Nephron progenitor cell (in vitro differentiated cells): Measurements from ENCODE around the gene MCTP2.

Source experiments
- DNase-seq: peaks from one replicate; pipeline ENCODE4 v3.0.0; 2021
- H3K27ac Mint-ChIP-seq: 2 replicates; pipeline ENCODE4 v1.8.0; 2021; ENCODE audit warnings: mild to moderate bottlenecking, moderate library complexity, mixed read lengths
- H3K27me3 Mint-ChIP-seq: 2 replicates; pipeline ENCODE4 v1.8.0; 2021; ENCODE audit warnings: mild to moderate bottlenecking, low read depth, mixed read lengths; ENCODE audit not compliant: poor library complexity
- H3K36me3 Mint-ChIP-seq: 2 replicates; pipeline ENCODE4 v1.8.0; 2021; ENCODE audit warnings: low read depth, mixed read lengths
- H3K4me1 Mint-ChIP-seq: 2 replicates; pipeline ENCODE4 v1.8.0; 2021; ENCODE audit warnings: mixed read lengths
- H3K4me3 Mint-ChIP-seq: 2 replicates; pipeline ENCODE4 v1.8.0; 2021; ENCODE audit warnings: mild to moderate bottlenecking, moderate library complexity, mixed read lengths
- H3K9me3 Mint-ChIP-seq: 2 replicates; pipeline ENCODE4 v1.8.0; 2021; ENCODE audit warnings: mild to moderate bottlenecking, moderate library complexity, mixed read lengths
- CTCF ChIP-seq: fragments of 200-600 bp; sonication (generic); IDR thresholded peaks from 2 replicates; pipeline ENCODE4 v1.5.0; 2021; ENCODE audit warnings: antibody characterized with exemption

Gene MCTP2

GRCh38 chr15:94259121-94259751 is 27.9 kb downstream of the MCTP2 start:
- no peak for DNase-seq
- no peak for TF ChIP-seq CTCF
- H3K27me3 Mint-ChIP-seq, result peaks cover 4% of the 10 kb centered on the region
- H3K27ac Mint-ChIP-seq, result no peak overlapping the region
- no peaks in the 10 kb centered on the region for H3K4me1 Mint-ChIP-seq
- no peak overlapping the region for H3K4me3 Mint-ChIP-seq
- no peaks in the 10 kb centered on the region for H3K9me3 Mint-ChIP-seq
- no peaks in the 10 kb centered on the region for H3K36me3 Mint-ChIP-seq

GRCh38 chr15:94259863-94260262 is 28.5 kb downstream of the MCTP2 start:
- no peak for DNase-seq
- Mint-ChIP-seq H3K27me3 (peaks cover 4% of the 10 kb centered on the region), H3K4me3 (no peak overlapping the region), H3K9me3 (no peaks in the 10 kb centered on the region), H3K4me1 (no peaks in the 10 kb centered on the region), H3K36me3 (no peaks in the 10 kb centered on the region), H3K27ac (no peak overlapping the region)
- TF ChIP-seq CTCF, result no peak

- Mint-ChIP-seq H3K36me3 (no peaks in the 10 kb centered on the region), H3K9me3 (no peaks in the 10 kb centered on the region), H3K4me1 (peaks cover 8% of the 10 kb centered on the region), H3K27ac (no peak overlapping the region), H3K4me3 (no peak overlapping the region), H3K27me3 (peaks cover 4% of the 10 kb centered on the region)
- no peak for DNase-seq
- TF ChIP-seq CTCF, result no peak
These were observed 30.8 kb downstream of the MCTP2 start for GRCh38 chr15:94262201-94262600.

- no peak overlapping the region for H3K4me3 Mint-ChIP-seq
- peaks cover 4% of the 10 kb centered on the region for H3K27me3 Mint-ChIP-seq
- no peak for DNase-seq
- H3K27ac Mint-ChIP-seq, result no peak overlapping the region
- TF ChIP-seq CTCF, result no peak
- H3K9me3 Mint-ChIP-seq, result peaks cover 4% of the 10 kb centered on the region
- no peaks in the 10 kb centered on the region for H3K36me3 Mint-ChIP-seq
- peaks cover 9% of the 10 kb centered on the region for H3K4me1 Mint-ChIP-seq
These were observed 32.2 kb downstream of the MCTP2 start for GRCh38 chr15:94263341-94264273.

- Mint-ChIP-seq H3K4me1 (peaks cover 9% of the 10 kb centered on the region), H3K27ac (no peak overlapping the region), H3K27me3 (peaks cover 4% of the 10 kb centered on the region), H3K36me3 (no peaks in the 10 kb centered on the region), H3K4me3 (no peak overlapping the region), H3K9me3 (peaks cover 4% of the 10 kb centered on the region)
- no peak for TF ChIP-seq CTCF
- DNase-seq, result no peak
These were observed 33.6 kb downstream of the MCTP2 start for GRCh38 chr15:94265009-94265408.
